GM19035 (cell line): ENCODE results near the gene ANKMY1.

Source experiments
- ATAC-seq: cut with Tn5 transposase; IDR thresholded peaks from one replicate; pipeline ENCODE4 v1.9.1; 2021; ENCODE audit not compliant: unreplicated experiment

ANKMY1 gene, protein sequence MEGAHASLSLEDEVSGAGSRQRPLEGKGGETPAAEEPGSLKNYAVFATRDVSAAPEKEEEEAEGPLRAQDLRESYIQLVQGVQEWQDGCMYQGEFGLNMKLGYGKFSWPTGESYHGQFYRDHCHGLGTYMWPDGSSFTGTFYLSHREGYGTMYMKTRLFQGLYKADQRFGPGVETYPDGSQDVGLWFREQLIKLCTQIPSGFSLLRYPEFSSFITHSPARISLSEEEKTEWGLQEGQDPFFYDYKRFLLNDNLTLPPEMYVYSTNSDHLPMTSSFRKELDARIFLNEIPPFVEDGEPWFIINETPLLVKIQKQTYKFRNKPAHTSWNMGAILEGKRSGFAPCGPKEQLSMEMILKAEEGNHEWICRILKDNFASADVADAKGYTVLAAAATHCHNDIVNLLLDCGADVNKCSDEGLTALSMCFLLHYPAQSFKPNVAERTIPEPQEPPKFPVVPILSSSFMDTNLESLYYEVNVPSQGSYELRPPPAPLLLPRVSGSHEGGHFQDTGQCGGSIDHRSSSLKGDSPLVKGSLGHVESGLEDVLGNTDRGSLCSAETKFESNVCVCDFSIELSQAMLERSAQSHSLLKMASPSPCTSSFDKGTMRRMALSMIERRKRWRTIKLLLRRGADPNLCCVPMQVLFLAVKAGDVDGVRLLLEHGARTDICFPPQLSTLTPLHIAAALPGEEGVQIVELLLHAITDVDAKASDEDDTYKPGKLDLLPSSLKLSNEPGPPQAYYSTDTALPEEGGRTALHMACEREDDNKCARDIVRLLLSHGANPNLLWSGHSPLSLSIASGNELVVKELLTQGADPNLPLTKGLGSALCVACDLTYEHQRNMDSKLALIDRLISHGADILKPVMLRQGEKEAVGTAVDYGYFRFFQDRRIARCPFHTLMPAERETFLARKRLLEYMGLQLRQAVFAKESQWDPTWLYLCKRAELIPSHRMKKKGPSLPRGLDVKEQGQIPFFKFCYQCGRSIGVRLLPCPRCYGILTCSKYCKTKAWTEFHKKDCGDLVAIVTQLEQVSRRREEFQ

GRCh38 chr2:240557808-240558207 lies at the start of gene ANKMY1:
ANKMY1 (minus strand) TSS chr2:240557988; CDS start chr2:240557335, 653 bp downstream.
- no peak for ATAC-seq

- no peak for ATAC-seq
These were observed 48.3 kb upstream of the ANKMY1 start for GRCh38 chr2:240605867-240606743.

- no peak for ATAC-seq
These were observed 47.3 kb upstream of the ANKMY1 start for GRCh38 chr2:240604939-240605716.

GRCh38 chr2:240604291-240604938 lies 46.6 kb upstream of the ANKMY1 start:
- no peak for ATAC-seq

- ATAC-seq, result no peak
These were observed 46.1 kb upstream of the ANKMY1 start for GRCh38 chr2:240603846-240604245.

DNA sequence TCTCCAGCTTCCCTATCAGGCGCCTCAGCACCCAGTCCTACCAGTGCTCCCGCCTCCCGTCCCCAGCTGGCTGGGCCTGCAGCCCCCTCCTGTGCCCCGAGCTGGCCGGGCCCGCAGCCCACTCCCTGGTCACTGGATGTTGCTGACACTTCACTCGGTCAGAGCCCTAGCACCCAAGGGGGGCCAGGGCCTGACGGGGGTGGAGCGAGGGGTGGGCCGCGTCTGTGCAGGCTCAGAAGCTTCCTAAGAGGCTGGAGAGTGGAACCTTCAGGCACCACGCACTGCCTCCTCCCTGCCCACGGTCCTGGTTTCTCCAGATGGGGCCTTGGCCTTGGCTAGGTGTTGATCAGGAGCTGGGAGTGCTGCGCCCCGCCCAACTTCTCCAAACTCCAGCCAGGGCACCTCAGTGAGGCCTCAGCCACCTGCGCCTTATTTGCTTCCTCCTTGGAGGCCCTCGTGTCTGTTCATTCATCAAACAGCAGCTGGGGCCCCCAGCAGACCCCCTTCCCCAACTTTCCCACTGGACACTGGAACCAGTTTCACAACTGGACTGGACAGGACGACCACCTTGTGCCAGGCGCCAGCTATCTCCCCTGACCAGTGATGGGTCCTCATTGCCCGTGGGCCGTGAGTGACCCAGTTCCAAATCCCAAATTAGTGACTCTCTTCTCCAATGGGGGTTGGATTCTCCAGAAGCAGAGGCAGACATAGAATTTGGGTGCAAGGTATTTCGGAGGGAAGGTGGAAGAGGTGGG lies 45.5 kb upstream of the ANKMY1 start:
- no peak for ATAC-seq

DNA sequence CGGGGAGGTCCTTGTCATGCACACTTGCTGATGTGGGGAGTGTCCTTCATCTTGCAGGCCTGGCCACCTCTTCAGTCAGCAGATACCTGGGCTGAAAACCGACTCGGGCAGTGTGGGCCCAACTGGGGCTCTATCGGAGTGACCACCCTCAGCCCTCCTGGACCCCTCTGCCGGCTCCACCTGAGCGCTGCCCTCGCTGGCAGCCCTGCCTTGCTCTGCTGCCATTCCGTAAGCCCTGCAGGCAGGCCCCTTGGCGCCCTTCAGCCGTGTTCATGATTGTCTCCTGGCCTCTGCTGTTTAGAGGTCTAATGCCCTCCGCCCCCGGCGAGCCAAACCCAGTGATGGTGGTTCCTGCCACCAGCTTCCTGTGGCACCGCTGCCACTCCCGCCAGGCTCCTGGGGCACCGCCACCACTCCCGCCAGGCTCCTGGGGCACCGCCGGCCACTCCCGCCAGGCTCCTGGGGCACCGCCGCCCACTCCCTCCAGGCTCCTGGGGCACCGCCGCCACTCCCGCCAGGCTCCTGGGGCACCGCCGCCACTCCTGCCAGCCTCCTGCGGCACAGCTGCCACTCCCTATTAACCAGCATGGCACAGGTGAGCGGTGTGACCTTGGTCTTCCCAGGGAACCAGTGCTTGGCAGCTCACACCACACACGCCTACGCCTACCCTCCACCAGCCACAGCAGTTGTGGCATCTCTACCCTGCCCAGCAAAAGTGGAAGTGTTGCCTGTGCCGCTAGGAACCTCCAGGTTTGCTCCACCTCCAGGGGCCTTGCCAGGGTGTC lies 44.7 kb upstream of the ANKMY1 start:
- ATAC-seq, result no peak

DNA sequence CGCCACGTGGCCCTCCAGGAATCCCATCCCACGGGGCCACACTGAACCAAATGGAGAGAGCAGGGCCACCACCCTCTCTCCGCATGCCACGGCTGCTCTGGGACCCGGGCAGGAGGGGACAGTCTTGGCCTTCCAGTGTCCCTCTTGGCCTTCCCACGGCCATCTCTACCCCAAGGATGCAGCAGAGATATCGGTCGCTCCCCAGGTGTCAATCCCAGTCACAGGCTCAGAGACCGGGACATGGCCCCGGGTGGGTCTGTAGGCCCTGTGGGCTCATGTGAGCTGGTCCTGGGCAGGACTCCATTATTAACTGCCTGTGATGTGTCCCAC lies 44.0 kb upstream of the ANKMY1 start:
- ATAC-seq, result no peak

GRCh38 chr2:240601061-240601830 lies 43.5 kb upstream of the ANKMY1 start:
- no peak for ATAC-seq

DNA sequence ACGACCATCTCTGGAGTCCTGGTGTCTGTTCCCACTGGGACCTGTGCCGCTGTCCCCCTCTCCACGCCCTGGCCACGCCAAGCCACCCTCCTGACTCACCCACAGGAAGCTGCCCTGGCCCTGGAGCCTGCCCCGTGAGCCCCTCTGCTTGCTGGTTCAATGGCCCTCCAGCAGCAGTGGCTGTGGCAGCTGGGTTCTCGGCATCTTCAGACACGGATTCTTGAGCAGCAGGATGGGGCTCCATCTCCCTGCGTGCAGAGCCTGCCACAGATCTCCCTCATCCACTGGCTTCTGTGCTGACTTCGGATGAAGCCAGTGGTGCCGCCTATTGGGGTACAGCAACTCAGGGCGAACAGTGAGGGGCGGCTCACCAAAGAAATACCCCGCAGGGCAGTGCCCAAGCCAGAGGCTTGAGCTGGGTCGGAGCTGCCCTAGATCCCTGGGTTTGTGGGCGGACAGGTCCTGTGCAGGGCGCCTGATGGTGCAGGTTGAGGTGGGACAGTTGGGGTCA lies 42.7 kb upstream of the ANKMY1 start:
- ATAC-seq, result no peak

- ATAC-seq, result no peak
These were observed 41.4 kb upstream of the ANKMY1 start for GRCh38 chr2:240599141-240599583.

DNA sequence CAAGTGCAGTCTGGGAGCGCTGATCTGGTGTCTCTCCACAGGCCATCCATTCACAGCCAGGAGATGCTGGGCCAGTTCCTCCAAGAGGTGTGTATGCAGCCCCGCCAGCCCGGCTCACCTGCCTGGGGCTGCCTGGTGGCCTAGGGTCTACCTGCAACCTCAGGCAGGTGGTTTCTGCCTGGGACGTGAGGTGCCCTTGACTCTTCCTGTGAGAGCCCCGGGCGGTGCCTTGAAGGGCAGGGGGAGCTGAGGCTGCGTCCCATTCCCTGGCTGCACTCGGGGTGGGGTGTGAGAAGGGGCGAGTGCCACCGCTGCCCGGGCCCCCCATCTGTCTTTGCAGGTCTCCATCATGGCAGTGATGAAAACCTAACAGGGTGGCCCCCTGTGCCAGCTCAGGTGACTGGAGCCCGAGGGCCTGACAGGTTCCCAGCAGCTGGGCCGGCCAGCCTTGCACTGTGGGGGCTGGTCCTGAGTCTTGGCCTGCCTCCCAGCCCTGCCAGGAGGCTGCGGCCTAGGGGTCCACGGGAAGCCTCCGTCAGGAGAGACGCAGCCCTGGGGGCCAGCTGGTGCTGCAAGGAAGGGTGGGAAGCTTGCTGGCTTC lies 40.6 kb upstream of the ANKMY1 start:
- ATAC-seq, result no peak

GRCh38 chr2:240597419-240598181 lies 39.8 kb upstream of the ANKMY1 start:
- no peak for ATAC-seq

DNA sequence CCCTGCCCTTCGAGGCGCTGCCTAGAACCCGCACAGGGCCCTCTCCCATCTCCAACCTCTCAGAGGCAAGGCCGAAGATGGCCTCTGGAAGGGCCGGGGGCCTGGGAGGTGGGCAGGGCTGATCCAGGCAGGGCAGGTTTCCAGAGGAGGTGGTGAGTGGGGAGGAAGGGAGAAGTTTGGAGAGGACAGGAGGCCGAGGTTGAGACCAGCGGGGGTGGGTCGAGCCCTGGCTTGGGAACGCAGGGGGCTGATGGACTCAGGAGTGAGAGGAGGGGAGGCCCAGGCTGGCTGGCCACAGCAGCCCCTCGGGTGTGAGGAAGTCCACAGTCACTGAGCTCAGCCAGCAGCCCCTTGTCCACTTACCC lies 39.2 kb upstream of the ANKMY1 start:
- ATAC-seq, result no peak

- ATAC-seq, result no peak
These were observed 38.7 kb upstream of the ANKMY1 start for GRCh38 chr2:240596491-240596931.

GRCh38 chr2:240596080-240596460 lies 38.3 kb upstream of the ANKMY1 start:
- ATAC-seq, result no peak
